Activated CD8-positive, alpha-beta memory T cell treated with anti-CD3 and anti-CD28 coated beads for 48 hours (primary cell): ENCODE data around the gene SORCS2.

Experiments used
- DNase-seq, 3 experiments: peaks; one replicate each; pipeline ENCODE4 v3.0.0-alpha.2; 2020; ENCODE audit warnings: low read depth in 2 of 3, low spot score in 2 of 3

SORCS2 gene

DNA sequence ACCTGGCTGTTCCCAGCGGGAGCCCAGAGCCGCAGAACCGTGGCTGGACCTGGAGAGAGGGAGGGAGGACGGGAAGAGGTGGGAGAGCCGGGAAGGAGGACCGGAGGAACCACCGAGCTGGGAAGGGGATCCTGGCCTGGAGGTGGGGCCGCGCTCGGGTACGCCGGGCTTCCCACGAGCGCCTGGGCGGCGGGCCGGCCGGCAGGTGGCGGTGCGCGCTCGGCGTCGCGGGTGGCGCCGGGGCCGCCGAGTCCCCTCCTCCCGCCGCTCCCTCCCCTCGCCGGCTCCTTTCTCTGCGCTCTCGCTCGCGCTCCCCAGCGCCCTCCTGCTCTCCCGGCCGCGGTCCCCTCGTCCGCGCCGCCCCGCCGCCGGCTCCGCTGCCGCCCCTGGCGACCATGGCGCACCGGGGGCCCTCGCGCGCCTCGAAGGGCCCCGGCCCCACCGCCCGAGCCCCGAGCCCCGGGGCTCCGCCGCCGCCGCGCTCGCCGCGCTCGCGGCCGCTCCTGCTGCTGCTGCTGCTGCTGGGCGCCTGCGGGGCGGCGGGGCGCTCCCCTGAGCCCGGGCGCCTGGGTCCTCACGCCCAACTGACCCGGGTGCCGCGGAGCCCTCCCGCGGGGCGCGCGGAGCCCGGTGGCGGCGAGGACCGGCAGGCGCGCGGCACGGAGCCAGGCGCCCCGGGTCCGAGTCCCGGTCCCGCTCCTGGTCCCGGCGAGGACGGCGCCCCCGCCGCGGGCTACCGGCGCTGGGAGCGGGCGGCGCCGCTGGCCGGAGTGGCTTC is at the start of gene SORCS2:
TSS of gene SORCS2 (plus strand) at position 287 of the 778 bp plus-strand sequence.
- peak; percentile 16 to 33 (median 19) for DNase-seq

DNA sequence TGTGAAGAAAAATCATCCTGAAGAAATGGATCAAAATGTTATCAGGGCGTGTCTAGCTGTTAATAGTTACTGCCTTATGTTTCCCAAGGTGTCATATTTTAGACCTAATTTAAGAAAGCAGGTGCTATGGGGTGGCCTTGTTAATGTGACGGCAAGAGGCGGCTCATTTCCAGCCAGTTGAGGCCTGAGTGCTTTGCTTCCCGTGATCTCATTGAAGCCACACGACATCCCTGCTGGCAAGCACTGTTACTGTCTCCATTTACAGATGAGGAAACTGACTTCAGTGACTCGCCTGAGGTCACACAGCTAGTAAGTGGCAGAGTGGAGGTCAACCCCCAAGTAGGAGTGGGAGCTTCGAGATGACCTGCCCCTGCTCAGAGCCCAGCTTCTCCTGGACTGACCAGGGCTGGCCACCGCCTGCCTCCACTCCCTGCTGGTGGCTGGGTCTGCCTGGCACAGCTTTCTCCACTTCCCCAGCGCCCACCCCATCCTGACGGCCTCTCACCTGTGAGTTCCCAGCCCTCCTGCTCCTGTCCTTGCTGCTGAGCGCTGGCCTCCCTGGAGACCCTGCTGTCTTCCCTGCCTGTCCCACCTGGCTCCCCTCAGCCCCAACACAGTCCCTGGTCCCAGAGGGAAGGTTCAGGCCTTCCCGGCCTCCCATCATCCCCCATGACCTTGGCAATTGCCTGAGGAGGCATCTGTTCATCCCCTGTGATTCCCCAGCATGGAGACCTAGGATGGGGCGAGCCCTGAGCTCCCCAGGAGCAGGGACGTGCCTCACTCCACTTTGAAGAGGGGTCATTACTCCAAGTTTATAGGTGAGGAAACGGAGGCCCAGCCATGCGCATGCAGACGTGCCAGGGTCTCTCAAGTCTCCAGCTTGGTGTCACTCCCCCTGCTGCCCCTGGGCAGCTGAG is 47.7 kb upstream of the SORCS2 start:
- no peak for DNase-seq

DNA sequence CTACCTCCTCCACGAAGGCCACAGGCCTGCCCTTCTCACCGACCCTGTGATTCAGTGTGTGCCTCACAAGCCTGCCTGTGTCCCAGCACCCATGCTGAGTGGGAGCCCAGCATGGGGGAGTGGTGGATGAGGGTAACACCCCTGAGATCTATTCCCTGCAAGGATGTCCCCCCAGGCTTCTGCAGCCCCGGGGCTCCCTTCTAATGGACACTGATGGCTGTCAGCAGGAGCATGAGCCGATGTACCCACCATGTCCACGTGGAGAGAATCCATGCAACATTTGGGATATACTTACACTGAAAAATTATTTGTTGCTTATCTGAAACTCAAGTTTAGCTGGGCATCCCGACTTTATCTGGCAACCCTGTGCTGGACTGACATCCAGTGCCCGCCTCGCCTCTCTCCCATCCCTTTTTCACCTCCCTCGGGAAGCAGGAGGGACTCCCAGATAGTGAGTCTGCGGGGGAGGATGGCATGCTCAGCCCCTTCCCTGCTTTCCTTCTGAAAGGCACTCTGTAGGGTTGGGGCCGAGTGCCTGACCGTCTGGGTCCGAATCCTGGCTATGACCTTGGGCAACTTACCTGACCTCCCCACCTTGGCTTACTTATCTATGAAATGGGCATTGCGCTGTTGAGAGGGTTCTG is 46.9 kb upstream of the SORCS2 start:
- DNase-seq = no peak

DNA sequence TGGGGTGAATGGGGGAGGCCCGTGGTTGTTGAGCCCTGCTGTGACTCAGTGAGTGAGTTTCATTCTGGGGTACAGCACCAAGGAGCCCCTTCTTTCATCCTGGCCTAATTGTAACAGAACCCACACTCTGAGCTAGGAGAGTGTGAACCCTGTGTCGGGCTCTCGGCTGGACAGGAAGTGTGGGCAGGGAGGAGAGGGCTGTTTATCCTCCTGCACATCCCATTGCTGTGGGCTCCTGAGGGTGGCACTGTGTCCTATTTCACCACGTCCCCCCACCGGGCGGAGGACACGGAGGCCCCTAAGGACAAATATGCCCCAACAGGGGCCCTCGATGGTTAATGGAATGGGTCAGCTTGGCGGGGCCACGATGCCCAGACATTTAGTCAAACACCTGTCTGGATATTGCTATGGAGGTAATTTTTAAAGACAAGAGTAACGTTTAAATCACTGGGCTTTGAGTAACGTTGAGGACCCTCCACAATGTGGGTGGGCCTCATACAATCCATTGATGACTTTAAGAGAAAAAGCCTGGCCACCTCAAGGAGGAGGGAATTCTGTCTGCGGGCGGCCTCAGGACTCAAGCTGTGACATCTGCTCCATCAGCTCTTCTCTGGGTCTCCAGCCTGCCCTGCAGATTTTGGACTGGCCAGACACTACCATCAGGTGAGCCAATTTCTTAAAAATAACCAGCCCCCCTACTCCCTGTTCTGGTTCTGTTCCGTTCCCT is 46.1 kb upstream of the SORCS2 start:
- DNase-seq = no peak

DNA sequence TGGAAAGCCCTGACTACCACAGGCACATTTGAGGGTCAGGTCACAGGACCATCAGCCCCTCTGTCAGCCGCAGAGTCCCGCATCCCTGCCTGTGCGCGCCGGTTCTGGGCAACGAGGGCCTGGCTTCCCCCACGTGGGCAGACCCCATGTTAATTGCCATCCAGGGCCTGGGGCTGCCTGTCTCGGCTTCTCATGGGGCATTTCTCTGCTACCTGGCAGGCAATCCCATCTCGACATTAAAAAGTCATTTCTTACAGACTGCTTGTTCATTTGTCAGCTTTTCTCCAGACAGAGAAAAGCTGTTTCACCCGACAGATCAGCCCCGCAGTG is 45.6 kb upstream of the SORCS2 start:
- no peak for DNase-seq

DNA sequence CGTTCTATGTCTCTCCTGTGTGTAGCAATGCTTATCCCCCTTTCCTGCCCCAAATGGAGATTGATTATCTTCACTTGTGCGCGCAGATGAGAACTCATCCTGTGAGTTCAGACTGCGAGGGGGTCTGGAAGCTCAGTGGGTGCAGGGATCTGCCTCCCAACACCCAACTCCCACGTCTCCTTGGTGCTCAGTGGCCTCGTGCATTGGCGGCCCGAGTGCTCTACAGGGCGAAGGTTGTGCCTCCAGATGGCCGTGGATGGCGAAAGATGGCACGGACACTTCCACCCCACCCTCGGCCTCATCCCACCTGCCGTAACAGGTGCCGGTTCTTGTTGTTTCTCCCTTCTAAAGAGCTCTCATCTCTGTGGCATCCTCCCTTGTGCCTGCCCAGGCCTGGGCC is 45.1 kb upstream of the SORCS2 start:
- DNase-seq = no peak

DNA sequence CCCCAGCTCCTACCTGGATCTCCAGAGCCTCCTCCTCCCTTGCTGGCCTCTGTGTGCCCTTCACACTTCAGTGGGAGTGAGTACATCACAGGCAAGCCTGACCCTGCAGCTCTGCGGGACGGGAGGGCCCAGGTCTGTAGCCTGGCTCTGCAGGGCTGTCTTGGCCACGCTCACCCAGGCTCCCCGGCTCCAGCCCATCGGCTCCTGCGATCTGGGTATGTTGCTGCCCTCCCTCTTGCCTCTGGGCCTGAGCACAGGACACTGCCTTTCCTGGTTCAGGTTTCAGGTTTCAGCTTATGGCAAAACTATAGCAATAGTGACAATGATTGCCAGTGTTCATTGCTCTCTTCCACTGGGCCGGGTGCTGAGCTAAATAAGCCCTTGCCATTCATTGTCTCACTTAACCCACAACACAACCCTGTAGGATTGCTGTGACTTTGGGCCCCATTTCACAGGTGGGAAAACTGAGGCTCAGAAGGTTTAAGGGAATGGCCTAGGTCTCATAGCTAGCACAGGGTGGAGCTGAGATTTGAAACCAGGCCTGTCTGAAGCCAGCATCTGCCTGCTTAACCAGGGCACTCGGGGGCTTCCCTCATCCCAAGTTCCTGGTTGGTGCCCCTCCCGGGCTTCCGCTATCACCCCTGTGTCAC is 44.6 kb upstream of the SORCS2 start:
- no peak for DNase-seq

DNA sequence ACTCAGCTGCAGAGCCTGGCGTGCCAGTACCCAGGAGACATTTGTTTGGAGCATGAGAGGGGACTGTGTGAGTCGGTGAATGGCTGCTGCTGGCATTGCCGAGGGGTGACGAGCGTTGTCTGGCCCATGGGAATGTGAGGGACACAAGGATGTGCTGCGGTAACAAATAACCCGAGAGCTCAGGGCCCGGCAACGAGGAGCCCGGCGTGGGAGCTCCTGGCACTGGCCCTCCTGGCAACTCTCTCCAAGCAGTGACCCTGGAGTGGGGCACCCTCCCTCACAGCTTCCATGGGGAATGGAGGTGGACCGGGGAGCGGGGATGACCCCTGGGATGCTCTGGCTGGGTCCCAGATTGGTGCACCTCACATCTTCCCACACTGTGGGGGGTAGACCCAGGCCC is 44.0 kb upstream of the SORCS2 start:
- DNase-seq = no peak

DNA sequence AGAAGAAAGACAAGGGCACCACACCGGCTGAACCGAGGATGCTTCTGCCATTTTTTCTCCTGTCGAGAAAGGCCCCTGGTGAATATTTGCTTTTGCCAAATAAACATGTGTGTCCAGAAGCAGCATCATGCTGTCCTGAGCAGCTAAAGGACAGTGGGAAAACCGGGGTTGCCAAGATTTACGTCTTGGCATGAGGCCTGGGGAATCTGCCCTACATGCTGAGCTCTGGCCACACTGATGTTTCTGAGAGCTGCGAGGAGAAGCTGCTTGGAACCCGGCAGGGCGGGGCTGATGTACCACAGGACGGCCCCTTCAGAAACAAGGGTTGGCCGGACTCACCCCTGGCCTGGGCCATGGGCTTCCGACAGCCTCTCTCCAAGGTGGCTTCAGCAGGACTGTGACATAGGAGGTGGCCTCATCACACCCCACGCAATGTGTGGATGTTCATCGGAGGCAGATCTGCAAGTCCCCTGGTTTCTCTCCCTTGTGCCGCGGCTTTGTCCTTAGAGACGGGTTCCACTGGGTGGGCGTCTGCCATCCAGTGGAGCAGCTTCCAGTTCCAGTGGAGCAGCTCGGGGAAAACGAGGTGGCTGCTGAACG is 42.2 kb upstream of the SORCS2 start:
- no peak for DNase-seq

DNA sequence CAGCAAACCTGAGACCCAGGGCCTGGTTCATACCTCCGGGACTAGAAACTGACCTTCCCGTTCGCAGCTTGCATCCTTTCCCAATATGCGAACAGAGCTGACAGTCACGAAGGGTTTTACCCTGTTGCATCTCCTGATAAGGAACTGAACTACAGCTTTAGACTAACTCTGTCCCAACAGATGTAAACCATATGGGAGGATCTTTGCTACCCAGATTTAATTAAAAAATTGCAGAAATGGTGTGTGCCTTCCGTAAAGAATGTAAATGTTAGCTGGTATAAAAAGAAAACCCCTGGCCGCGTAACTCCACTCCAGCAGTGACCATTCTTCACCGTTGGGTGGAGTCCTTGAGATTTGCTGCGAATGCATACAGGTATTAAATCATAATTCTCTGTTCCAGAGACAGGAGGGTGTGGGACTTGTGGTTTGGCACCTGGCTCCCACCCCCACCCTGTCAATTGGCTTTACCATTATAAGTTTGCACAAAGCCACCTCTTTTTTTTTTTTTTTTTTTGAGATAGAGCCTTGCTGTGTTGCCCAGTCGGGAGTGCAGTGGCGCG is 40.6 kb upstream of the SORCS2 start:
- no peak for DNase-seq

DNA sequence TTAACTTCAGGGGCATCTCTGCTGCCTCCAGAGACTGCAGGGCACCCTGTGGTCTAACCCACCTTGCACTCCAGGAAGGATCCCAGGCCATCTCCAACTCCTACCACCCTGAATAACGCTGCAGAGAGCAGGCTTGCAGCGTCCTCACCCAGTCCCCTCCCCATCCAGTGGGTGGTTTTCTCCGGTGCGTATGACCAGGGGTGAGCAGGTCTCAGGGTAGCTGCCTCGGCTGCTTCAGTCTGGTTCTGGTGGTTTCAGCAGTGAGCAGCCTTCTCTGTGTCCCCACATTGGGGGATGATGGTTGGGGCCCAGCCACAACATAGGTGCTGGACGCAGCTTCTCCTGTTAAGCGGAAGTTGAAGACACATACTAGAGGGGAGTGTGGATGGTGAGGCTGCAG is 38.6 kb upstream of the SORCS2 start:
- DNase-seq = no peak

DNA sequence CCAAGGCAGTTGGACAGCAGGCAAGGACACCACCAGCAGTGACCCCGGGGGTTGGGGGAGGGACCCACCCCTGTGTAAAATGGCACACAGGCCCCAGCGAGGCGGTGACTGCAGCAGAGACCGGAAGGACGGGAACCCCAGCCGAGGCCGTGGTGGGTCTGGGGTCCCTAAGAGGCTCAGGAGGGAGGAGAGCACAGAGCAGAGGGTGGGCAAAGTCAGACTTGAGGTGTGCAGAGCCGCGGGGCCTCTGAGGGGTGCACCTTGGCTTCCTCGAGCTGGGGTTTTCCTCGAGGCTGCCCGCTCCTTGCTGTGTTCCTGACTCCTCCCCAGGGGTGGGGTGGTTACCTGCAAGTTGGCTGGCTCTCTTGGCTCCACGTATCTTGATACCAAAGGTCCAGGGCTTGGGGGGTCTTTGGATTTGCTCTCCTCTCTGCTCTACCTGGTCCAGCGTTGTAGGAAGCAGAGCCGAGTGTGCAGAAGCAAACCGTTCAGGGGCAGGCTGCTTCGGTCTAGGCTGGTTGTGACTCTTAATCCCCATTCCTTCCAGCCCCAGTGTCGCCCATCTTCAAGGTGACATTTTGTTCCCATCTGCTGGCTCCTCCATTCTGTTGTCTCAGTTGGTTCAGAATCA is 37.9 kb upstream of the SORCS2 start:
- DNase-seq = no peak

DNA sequence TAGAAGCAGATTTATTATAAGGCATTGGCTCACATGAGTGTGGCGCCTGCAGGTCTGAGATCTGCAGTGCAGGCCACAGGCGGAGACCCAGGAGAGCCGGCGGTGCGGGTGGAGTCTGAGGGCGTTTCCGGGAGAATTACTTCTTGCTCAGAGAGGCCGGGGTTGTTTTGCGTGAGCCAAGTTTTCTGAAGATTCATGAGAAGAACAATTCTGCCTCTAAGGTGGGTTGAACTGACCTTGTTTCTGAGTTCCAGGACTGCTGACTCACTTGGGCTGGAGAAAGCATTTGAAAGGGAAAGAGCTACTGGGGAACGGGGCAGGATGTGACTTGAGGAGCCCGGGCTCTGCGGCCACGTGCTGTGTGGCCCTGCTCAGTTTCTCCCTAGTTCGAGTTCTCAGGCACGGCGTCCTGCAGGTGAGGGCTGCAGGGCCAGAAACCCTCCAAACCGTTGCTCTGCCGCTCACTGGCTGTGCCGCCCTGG is 36.7 kb upstream of the SORCS2 start:
- DNase-seq = no peak

DNA sequence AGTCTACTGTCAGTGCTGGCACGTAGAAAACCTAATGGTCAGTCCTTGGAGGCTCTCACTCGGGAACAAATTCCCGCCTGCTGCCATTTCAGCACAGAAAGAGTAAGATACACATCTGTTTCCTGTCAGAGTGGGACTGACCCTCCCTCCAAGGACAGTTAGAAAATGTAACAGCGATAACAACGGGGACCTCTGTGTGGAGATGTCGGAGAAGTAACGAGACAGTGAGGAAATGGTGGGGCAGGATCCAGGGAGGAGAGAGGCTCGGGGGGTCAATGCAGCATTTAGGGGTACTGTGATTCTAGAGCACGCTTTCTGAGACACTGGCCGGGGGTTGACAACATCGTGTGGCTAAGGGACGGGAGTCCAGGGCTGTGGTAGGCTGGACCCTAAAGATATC is 36.0 kb upstream of the SORCS2 start:
- DNase-seq = no peak

DNA sequence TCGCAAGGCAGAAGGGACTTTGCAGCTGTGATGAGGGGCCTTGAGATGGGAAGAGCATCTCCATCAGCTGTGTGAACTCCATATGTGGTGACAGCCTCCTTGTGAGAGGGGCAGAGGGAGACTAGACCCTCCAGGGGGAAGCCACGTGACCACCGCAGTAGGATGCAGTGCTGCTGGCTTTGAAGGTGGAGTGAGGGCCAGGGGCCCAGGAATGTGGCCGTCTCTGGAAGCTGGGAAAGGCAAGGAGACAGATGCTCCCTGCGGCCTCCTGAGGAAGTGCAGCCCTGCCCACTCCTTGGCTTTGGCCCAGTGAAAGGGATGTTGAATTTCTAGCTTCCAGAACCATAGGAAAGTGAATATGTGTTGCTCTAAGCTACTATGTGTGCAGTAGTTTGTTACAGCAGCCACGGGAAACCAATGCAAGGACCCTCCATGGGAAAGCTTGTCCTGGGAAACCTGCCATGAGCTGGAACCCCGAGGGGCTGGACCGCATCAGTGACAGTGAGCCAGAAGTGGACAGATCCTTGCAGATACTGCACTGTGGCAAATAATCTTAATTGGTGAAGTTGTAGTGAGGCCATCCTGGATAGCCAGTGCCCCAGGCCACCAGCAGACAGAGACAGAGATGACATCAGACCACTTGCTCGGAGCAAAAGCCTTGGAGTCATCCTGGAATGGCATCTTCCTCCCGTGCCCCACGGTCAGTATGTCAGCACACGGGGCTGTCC is 35.4 kb upstream of the SORCS2 start:
- DNase-seq = no peak

DNA sequence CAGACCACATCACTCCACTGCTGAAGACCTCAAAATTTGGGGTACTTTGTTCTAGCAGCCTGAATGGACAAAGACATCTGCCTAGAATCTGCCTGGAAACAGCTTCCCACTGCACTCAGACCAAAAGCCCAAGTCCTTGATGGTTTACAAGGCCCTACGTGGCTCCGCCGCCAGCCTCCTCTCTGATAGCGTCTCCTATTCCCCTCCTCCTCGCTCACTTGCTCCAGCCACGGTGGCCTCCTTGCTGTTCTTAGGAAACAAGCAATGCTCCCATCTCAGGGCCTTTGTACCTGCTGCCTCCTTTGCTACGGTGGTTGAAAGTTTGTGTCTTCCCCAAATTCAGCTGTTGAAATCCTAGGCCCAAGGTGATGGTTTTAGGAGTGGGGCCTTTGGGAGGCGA is 34.7 kb upstream of the SORCS2 start:
- no peak for DNase-seq

DNA sequence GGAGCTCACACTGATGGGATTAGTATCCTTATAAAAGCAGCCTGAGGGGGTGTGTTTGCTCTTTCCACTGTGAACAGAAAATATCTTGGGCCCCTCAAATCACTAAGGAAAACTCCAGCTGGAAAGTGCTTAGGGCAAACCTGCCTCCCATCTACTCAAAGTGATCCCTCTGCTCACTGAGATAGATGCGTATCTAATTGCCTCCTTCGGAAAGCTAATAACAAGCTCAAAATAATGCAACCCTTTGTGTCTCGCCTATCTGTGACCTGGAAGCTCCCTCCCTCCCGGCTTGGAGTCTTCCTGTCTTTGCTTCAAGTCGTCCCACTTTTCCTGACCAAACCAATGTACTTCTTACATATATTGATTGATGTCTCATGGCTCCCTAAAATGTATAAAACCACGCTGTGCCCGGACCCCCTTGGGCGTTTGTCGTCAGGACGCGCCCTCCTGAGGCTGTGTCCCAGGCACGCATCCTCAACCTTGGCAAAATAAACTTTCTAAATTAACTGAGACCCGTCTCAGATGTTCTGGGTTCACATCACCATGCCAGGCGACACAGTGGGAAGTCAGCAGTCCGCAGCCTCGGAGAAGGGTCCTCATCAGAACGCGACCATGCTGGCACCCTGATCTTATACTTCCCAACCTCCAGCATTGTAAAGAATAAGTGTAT is 34.1 kb upstream of the SORCS2 start:
- no peak for DNase-seq

DNA sequence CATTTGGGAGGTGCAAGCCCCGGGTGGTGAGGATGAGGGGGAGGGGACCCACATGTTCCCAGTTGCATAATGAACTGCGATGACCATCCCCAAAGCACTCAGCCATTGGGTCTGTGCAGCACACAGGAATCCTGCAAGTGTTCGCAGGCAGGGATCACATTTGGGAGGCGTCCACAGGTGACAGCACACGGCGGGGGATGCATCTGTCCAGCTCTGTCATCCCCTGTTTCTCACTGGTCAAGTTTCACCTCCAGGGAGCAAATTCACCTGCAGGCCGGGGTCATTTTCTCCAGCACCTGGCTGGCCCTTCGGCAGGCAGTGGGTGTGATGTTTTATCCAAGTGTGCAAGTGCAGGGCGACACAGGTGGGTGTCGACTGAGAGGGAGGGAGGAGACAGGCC is 33.3 kb upstream of the SORCS2 start:
- DNase-seq = no peak
